Stimulated activated effector memory CD8-positive, alpha-beta T cell treated with anti-CD3 and anti-CD28 coated beads, Interleukin-12 subunit alpha, Interleukin-12 subunit beta, amount 100 ng/mL, for 72 hours (primary cell): Measurements from ENCODE around the gene PKNOX1.
"Not testable (repeated sequence)": the region's sequence is repeated elsewhere in the genome, so short reads cannot be mapped to it uniquely, and the experiment has no call there.

Experiments used
- ATAC-seq: fragments of 150-1000 bp; cut with Tn5 transposase; 2 replicates; pipeline ENCODE4 v1.10.0; 2021
- DNase-seq, 2 donors: peaks; one replicate each; pipeline ENCODE4 v3.0.0; 2021 to 2022; ENCODE audit warnings: low spot score in 2 of 2
- H3K27ac Mint-ChIP-seq: one replicate; pipeline ENCODE4 v1.8.0; 2022; ENCODE audit warnings: mild to moderate bottlenecking, mixed read lengths
- H3K36me3 Mint-ChIP-seq: one replicate; pipeline ENCODE4 v1.8.0; 2022; ENCODE audit warnings: mild to moderate bottlenecking, mixed read lengths
- H3K4me1 Mint-ChIP-seq: one replicate; pipeline ENCODE4 v1.8.0; 2022; ENCODE audit warnings: mixed read lengths
- H3K4me3 Mint-ChIP-seq: one replicate; pipeline ENCODE4 v1.8.0; 2022; ENCODE audit warnings: mild to moderate bottlenecking, mixed read lengths
- H3K9me3 Mint-ChIP-seq: one replicate; pipeline ENCODE4 v1.8.0; 2022; ENCODE audit warnings: mixed read lengths

The PKNOX1 gene

DNA sequence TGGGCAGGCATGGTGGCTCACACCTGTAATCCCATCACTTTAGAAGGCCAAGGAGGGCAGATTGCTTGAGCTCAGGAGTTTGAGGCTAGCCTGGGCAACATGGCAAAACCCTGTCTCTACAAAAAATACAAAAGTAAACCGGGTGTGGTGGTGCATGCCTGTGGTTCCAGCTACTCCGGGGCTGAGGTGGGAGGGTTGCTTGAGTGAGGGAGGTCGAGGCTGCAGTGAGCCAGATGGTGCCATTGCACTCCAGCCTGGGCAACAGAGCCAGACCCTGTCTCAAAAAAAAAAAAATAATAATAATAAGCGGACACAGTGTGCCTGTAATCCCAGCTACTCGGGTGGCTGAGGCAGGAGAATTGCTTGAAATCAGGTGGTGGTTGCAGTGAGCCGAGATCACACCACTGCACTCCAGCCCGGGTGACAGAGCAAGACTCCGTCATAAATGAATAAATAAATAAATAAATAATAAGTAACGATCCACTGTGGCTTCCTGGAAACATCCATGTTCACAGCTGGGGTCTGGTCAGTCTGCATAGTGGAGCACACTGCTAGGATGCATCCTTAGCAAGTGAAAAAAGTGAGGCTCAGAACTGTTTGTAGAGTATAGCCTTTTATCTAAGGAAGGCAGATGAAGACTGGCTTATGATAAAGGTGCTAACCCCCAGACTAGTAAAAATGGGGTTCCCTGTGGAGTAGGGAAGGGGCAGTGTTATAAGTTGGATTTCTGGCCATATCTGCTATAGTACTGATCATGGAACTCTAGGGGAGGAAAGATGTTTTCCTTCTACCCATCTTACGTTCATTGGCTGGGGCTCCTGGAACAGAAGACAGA lies 15.7 kb downstream of the PKNOX1 start:
- peaks cover 21% of the 10 kb centered on the region for H3K4me1 Mint-ChIP-seq
- DNase-seq (no peak), ATAC-seq (peak; percentile 57)
- H3K4me3 Mint-ChIP-seq, result no peak overlapping the region
- no peaks in the 10 kb centered on the region for H3K9me3 Mint-ChIP-seq
- H3K36me3 Mint-ChIP-seq, result peaks cover 13% of the 10 kb centered on the region
- H3K27ac Mint-ChIP-seq, result peak overlapping the region; percentile 58

DNA sequence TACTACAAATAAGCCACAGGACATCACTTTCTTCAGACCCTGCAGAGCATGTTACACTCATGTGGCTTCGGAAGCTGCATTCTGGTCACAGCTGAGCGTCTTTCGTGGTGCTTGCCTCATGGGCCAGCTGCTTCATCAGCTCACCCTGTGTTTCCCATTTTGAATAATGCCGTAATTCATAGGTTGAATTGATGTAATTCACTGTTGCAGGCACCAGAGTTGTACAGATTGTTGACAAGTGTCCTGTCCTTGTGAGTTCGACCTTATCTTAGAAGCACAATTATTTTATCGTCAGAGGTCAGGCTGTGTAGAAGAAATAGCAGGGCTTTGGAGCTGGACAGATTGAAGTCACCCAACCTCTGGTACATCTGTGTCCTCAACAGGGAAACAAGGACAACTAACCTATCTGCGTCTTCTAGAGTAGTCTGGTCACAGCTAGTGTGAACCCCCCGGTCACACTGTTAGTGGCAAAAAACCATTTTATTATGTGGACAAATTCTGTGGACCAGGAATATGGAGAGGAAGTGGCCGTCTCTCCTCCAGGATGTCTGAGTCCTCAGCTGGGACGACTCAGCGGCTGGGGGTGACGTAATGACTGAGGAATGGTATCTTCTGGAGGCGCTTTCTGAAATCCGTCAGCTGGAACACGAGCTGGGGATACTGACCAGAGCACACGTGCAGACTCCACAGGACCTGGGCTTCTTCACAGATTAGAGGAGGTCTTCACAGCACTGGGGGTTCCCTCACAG lies 17.8 kb downstream of the PKNOX1 start:
- DNase-seq (no peak), ATAC-seq (no peak)
- Mint-ChIP-seq H3K27ac (no peak overlapping the region), H3K4me1 (peaks cover 19% of the 10 kb centered on the region), H3K36me3 (peaks cover 5% of the 10 kb centered on the region), H3K9me3 (no peaks in the 10 kb centered on the region), H3K4me3 (no peak overlapping the region)

DNA sequence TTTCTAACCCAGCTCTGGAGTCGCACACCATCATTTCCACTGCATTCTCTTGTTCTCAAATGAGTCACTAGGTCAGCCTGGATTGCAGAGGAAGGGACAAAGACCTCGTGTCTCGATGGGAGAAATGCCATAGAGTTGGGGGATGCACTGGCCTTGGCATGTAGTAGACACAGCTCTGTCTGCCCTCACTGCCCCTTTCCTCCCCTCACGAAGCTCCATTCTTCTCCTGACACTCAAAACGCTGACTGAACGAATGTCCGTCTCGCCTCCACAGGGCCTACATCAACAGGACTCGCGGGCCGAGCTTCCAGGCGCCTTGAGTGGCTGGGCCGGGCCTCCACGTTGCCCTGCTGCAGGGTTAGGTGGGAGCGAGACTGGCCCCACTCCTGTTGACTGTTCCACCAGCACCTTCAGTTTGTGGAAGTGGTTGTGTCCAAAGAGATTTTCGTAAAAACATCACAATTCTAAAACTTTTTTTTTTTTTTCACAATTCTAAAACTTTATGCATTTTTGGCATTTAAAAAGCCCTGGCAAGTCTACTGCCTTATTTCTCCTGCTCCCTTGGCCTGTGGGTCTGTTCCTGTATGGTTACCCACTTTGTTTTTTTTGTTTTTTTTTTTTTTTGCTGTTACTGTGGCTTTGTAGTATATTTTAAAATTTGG lies 18.8 kb downstream of the PKNOX1 start:
- ATAC-seq (no peak), DNase-seq (no peak)
- H3K9me3 Mint-ChIP-seq, result no peaks in the 10 kb centered on the region
- H3K27ac Mint-ChIP-seq, result no peak overlapping the region
- H3K36me3 Mint-ChIP-seq, result peaks cover 5% of the 10 kb centered on the region
- no peak overlapping the region for H3K4me3 Mint-ChIP-seq
- peaks cover 26% of the 10 kb centered on the region for H3K4me1 Mint-ChIP-seq

DNA sequence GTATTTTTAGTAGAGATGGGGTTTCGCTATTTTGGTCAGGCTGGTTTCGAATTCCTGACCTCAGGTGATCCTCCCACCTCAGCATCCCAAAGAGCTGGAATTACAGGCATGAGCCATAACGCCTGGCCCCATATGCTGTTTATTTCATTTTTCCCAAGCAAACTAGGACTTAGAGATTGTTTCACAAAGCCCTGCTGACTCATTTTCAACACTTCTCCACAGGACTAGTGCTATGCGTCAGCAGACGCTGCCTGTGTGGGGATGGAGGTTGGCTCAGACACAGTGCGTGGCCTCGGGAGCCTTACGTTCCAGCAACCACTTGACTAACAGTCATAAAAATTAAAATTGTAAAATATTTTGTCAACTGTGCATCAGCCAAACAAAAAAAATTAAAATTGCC lies 22.7 kb downstream of the PKNOX1 start:
- H3K36me3 Mint-ChIP-seq, result peaks cover 5% of the 10 kb centered on the region
- ATAC-seq (peak; percentile 99), DNase-seq (no peak)
- H3K9me3 Mint-ChIP-seq, result peaks cover 7% of the 10 kb centered on the region
- no peak overlapping the region for H3K4me3 Mint-ChIP-seq
- peaks cover 16% of the 10 kb centered on the region for H3K4me1 Mint-ChIP-seq
- H3K27ac Mint-ChIP-seq, result no peak overlapping the region

DNA sequence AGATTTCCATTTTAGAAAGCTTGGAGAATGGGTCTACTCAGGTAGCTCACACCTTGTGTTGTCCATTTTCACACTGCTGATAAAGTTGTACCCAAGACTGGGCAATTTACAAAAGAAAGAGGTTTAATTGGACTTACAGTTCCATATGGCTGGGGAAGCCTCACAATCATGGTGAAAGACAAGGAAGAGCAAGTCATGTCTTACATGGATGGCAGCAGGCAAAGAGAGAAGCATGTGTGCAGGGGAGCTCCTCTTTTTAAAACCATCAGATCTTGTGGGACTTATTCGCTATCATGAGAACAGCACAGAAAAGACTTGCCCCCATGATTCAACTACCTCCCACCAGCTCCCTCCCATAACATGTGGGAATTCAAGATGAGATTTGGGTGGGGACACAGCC lies 23.6 kb downstream of the PKNOX1 start:
- not testable (repeated sequence) for DNase-seq, H3K4me3 Mint-ChIP-seq, H3K36me3 Mint-ChIP-seq, H3K9me3 Mint-ChIP-seq, H3K27ac Mint-ChIP-seq, ATAC-seq
- H3K4me1 Mint-ChIP-seq, result peaks cover 17% of the 10 kb centered on the region

DNA sequence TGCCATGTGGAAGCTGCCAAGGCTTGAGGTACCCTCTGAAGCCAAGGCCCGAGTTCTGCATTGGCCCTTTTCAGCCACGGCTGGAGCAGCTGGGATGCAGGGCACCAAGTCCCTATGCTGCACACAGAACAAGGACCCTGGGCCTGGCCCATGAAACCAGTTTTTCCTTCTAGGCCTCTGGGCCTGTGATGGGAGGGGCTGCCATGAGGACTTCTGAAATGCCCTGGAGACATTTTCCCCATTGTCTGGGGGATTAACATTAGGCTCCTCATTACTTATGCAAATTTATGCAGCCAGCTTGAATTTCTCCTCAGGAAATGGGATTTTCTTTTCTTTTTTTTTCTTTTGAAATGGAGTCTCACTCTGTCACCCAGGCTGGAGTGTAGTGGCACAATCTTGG lies 24.8 kb downstream of the PKNOX1 start:
- DNase-seq, H3K9me3 Mint-ChIP-seq, H3K36me3 Mint-ChIP-seq, H3K4me3 Mint-ChIP-seq, ATAC-seq, H3K27ac Mint-ChIP-seq: not testable (repeated sequence)
- peaks cover 25% of the 10 kb centered on the region for H3K4me1 Mint-ChIP-seq

DNA sequence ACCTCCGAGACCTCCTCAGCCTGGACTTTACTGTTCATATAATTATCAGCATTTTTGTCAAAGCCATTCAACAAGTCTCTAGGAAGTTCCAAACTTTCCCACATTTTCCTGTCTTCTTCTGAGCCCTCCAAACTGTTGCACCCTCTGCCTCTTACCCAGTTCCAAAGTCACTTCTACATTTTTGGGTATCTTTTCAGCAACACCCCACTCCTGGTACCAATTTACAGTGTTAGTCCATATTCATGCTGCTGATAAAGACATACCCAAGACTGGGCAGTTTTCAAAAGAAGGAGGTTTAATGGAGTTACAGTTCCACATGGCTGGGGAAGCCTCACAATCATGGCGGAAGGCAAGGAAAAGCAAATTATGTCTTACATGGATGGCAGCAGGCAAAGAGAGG lies 25.7 kb downstream of the PKNOX1 start:
- not testable (repeated sequence) for H3K4me3 Mint-ChIP-seq, H3K36me3 Mint-ChIP-seq, H3K9me3 Mint-ChIP-seq, DNase-seq, ATAC-seq, H3K27ac Mint-ChIP-seq
- peaks cover 25% of the 10 kb centered on the region for H3K4me1 Mint-ChIP-seq

DNA sequence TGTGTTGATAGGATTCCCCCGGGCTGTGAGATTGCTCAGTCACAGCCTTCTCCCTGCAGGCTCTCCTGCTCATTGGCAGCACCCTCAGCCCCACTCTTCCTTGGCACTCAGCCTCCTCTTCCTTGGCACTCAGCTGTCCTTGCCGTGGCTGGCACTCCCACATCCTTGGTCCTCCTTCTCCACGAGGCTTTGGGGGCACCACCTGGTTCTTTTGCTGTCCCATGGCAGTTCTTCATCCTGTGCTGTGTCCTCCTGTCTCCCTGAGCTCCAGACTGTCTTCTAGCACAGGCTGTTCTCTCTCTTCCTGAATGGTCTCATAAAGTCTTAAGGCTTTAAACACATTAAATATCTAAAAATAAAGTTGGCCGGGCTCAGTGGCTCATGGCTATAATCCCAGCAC lies 27.0 kb downstream of the PKNOX1 start:
- H3K9me3 Mint-ChIP-seq, result peaks cover 7% of the 10 kb centered on the region
- DNase-seq (no peak), ATAC-seq (no peak)
- H3K4me3 Mint-ChIP-seq, result no peak overlapping the region
- peaks cover 14% of the 10 kb centered on the region for H3K36me3 Mint-ChIP-seq
- H3K4me1 Mint-ChIP-seq, result peaks cover 20% of the 10 kb centered on the region
- H3K27ac Mint-ChIP-seq, result peak overlapping the region; percentile 4

DNA sequence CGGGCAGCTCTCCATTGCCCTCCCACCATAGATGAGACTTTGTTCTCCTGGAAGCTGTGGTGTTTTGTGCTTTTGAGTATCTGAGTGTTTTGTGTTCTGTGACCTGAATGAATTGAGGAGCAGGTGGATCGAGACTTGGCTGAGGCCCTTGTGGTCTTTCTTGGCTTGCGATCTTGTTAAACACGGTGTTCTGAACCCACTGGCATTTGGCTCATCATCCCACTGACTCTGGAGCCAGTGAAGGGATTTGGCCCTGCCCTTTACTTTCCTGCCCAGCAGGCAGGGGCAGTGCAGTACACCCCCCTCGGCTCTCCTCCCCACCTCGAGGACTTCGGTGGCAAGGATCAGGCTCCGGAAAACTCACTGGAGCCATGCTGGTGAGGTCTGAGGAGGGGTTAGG lies 30.6 kb downstream of the PKNOX1 start:
- no peak for DNase-seq
- Mint-ChIP-seq H3K4me1 (peaks cover 9% of the 10 kb centered on the region), H3K4me3 (no peak overlapping the region), H3K36me3 (peaks cover 50% of the 10 kb centered on the region), H3K27ac (peak overlapping the region; percentile 29), H3K9me3 (peaks cover 4% of the 10 kb centered on the region)
- no peak for ATAC-seq

DNA sequence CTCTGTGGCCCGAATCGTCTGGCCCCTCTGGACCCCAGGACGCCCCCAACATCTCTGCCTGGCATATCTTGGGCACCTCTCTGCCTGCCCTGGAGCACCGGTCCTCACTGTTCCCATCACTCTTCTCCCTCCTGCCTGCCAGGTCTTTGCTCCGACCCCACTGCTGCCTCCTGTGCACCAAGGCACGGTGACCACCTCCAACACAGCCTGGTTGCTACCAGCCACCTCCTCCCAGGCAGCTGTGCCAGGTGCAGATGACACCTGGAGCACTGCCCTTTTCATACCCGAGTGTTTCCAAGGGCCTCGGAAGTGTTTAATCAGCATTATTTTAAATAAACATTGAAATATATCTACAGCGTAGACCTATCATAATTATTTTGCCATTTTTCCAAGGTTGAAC lies 31.3 kb downstream of the PKNOX1 start:
- H3K36me3 Mint-ChIP-seq, result peaks cover 57% of the 10 kb centered on the region
- peak overlapping the region; percentile 29 for H3K27ac Mint-ChIP-seq
- DNase-seq (no peak), ATAC-seq (no peak)
- peaks cover 9% of the 10 kb centered on the region for H3K4me1 Mint-ChIP-seq
- no peak overlapping the region for H3K4me3 Mint-ChIP-seq
- no peaks in the 10 kb centered on the region for H3K9me3 Mint-ChIP-seq

DNA sequence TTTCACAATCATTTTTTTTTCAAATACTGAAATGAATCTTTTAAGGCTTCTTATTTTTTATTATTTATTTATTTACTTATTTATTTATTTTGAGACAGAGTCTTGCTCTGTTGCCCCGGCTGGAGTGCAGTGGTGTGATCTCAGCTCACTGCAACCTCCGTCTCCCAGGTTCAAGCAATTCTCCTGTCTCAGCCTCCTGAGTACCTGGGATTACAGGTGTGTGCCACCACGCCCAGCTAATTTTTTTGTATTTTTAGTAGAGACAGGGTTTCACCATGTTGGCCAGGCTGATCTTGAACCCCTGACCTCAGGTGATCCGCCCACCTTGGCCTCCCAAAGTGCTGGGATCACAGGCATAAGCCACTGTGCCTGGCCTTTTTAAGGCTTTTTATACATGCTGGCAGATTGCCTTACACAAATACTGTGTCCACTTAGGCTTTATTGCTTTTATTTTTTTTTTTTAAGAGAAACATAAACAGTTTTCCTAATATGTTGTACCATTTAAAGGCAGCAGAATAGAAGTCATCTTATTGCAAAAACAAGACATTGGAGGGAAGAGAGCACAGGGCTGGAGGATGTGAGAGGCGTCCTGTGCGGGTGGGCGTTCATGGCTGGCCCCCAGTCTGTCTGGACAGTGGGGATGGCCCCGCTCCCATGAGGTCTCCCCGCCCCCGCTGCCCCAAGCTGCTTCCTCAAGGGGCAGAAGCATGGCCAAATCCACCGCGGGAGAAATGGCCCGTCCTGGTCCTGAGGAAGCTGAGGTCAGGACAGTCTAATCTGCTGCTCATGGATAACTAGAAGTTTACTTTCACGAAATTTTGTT lies 31.9 kb downstream of the PKNOX1 start:
- H3K27ac Mint-ChIP-seq, result not testable (repeated sequence)

DNA sequence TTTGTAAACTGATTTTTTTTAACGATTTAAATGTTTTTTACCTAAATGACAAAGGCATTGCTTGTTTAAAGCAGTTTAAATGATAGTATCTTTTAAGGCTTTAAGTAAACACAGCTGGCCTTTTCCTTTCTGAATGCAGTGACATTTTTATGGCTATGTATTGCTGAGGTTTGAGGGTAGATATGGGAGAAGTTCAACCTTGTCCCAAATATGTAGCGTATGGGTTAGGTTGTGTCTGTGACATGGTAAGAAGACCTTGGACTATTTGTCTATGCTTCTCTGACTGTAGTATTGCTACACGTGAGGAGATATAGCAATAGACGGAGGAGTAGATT lies 32.5 kb downstream of the PKNOX1 start:
- Mint-ChIP-seq H3K27ac (no peak overlapping the region), H3K4me1 (peaks cover 9% of the 10 kb centered on the region), H3K4me3 (no peak overlapping the region), H3K9me3 (no peaks in the 10 kb centered on the region), H3K36me3 (peaks cover 69% of the 10 kb centered on the region)
- ATAC-seq, result no peak
- no peak for DNase-seq

More for the DNA sequence above, 31.9 kb downstream of the PKNOX1 start:
- not testable (repeated sequence) for ATAC-seq, DNase-seq, H3K4me1 Mint-ChIP-seq, H3K9me3 Mint-ChIP-seq, H3K4me3 Mint-ChIP-seq
- H3K36me3 Mint-ChIP-seq, result peaks cover 63% of the 10 kb centered on the region

DNA sequence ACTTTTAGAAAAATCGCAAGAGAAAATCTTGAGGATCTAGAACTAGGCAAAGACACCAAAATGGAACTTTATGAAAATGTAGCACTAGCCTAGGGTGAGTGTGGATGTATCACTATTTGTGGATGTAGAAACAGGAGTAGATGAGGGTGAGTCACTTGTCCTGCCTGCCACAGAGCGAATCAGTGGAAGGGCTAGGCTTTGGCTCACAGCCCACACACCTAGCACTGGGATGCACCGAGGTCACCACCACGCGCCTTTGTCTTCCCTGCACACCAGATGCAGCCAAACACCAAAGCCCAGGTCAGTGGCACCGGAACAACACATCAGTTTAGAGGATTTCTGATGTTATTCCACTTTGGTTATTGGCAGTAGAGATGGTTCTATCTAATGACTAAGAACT lies 38.2 kb downstream of the PKNOX1 start:
- no peak for DNase-seq
- ATAC-seq, result no peak
- peaks cover 99% of the 10 kb centered on the region for H3K36me3 Mint-ChIP-seq
- H3K9me3 Mint-ChIP-seq, result no peaks in the 10 kb centered on the region
- H3K4me3 Mint-ChIP-seq, result no peak overlapping the region
- H3K4me1 Mint-ChIP-seq, result no peaks in the 10 kb centered on the region
- H3K27ac Mint-ChIP-seq, result no peak overlapping the region

DNA sequence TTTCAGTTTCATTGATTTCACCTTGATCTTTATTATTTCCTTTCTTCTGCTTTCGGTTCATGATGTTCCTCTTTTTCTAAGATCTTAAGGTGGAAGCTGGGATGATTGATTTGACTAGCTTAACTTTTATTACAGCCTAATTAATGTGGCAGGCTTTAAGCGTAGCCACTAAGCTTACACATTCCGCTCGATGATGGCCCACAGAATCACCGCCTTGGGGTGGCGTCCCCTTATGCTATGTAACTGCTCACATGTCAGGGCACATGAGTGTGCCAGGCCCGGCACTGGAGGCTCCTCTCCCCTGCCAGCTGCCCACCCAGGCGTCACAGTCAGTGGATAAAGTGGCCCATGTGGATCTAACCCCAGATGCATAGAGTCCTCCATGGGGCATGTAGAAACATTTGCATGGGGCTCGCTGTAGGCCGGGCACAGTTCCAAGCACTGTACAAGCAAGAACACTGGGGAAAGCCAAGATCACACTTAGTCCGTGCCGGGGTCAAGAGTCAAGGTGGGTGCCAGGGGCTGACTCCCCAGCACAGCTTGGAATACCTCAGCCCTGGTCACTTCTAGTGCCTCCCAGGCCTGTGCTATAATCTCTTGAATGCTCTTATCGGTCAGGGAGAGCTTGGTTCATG lies 41.7 kb downstream of the PKNOX1 start:
- DNase-seq, result no peak
- Mint-ChIP-seq H3K36me3 (peaks cover 97% of the 10 kb centered on the region), H3K4me3 (no peak overlapping the region), H3K9me3 (no peaks in the 10 kb centered on the region), H3K4me1 (no peaks in the 10 kb centered on the region), H3K27ac (no peak overlapping the region)
- no peak for ATAC-seq

DNA sequence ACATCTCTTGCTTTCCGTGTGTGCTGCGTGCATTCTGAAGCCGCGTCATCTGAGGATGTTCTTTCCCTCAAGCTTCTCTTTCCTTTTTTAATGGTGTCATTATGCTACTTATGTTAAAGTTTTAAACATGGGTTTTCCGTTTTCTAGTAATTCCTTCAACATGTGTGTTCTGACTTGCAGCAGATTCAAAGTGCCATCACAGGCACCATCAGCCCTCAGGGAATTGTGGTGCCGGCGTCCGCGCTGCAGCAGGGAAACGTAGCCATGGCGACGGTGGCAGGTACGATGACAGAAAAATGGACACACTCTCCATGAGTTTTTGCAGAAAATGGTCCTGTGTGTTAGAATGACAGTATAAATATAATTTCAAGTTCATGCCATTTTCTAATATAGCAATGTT lies 42.4 kb downstream of the PKNOX1 start:
- H3K9me3 Mint-ChIP-seq, result no peaks in the 10 kb centered on the region
- no peaks in the 10 kb centered on the region for H3K4me1 Mint-ChIP-seq
- H3K36me3 Mint-ChIP-seq, result peaks cover 95% of the 10 kb centered on the region
- H3K27ac Mint-ChIP-seq, result no peak overlapping the region
- ATAC-seq (no peak), DNase-seq (no peak)
- H3K4me3 Mint-ChIP-seq, result no peak overlapping the region
